GM19240 (cell line): ENCODE data around the gene WASF2.

Experiments
- DNase-seq: peaks from one replicate; pipeline ENCODE4 v3.0.0; 2011; ENCODE audit warnings: low spot score; ENCODE audit not compliant: insufficient read length

Gene WASF2

GRCh38 chr1:27522432-27523336, 32.7 kb upstream of the WASF2 start:
- DNase-seq: no peak

GRCh38 chr1:27521861-27522431, 32.0 kb upstream of the WASF2 start:
- DNase-seq: no peak

GRCh38 chr1:27521336-27521831, 31.4 kb upstream of the WASF2 start:
- no peak for DNase-seq

GRCh38 chr1:27520651-27521050, 30.7 kb upstream of the WASF2 start:
- DNase-seq: no peak

DNA sequence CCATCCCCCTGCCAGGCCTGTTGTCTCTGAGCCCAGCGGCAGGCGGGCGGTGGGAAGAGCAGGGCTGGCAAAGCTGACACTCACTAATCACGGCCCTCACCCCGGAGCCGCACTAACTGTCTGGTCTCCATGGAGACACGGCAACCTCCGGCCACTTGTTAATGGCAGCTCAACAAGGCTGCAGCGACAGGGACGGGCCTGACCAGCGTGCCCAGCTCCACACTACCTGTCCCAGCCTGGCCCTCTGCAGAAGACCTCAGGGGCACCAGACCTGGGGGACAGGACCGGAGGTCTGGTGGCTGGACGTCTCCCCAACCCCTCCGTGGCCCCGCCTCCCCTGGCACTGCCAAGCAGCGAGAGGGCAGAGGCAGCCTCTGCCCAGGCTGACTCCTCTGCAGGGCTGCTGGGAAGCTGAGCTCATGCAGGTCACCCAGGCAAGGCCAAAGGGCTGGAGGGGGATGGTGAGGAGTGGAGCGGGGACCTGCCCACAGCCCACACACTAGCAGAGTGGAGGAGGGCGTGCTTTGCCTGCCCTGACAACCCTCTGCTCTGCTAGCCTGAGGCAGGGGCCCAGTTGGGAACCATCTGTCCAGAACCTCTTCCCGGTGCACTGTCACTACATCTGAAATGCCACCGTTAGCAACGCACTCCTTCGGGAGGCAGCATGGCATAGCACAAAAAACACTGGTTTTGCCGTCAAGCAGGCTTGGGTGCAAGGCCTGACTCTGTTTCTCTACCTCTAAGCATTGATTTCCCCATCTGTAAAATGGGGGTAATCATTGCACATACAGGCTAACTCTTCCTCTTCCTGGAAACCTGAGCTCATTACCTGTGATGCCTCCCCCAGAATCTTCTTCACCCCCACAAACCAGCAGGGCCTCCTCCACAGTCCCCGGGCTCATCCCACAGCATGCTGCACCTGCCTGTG, 29.6 kb upstream of the WASF2 start:
- no peak for DNase-seq

GRCh38 chr1:27518808-27519207, 28.8 kb upstream of the WASF2 start:
- DNase-seq: no peak

GRCh38 chr1:27517907-27518718, 28.1 kb upstream of the WASF2 start:
- DNase-seq: no peak

DNA sequence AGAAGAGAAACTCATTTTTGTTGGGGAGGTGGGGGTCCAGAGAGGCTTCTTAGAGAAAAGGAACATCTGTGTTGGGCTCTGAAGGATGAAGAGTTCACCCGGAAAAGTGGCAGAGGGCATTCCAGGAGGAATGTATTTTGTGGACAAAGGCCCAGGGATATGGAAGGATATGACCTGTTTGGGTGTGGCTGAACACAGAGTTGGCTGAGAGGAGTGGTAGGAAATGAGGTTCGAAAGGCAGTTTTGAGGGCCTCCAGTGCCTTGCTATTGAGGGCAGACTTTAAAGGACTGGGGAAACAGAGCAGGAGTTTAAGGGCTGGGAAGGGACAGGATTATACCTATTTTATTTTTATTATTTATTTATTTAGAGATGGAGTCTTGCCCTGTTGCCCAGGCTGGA, 27.3 kb upstream of the WASF2 start:
- DNase-seq: no peak

GRCh38 chr1:27515626-27516025, 25.7 kb upstream of the WASF2 start:
- no peak for DNase-seq

- DNase-seq: no peak
Measured at GRCh38 chr1:27513958-27514357, 24.0 kb upstream of the WASF2 start.

- DNase-seq: no peak
Measured at GRCh38 chr1:27513528-27513927, 23.6 kb upstream of the WASF2 start.

DNA sequence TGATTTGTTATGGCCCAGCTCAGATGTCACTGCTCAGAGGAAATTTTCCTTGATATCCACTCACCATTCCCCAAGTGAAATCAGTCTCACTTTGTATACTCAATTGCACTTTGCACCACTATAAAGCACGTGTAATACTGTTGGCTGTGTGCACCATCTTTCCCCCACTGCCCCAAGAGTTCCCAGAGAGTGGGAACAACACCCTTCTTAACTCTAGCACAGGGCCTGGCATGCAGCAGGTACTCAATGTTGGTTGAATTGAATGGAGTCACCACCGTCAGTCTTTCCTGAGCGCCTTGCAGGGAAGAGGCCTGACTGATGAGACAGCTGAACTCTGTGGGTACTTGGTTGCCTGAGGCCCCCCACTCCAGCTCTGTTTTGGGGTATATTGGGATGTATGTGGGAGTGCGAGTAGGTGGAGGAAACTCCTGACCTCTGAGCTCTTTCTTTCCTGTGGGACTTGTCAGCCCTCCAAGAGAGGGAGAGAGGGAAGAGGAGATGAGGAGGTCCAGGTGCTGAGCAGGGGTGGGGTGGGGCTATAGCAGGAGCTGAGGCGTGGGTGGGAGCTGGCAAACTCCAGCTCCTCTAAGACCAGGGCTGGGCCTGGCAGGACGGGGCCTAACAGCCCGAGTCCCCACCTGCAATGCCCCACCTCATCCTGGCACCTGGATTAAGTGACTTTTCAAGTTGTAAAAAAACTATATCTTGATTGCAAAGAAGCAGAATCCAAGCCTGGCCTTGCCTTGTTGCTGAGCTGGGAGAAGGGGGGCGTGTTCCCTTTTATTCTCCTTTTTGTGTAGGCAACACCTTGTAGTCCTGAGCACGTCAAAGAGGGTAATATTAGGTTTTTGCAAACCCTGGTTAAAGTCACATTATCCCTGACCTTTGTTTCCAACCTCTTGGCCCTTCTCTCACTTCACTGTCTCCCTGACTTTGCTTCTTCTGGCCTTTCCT, 19.4 kb upstream of the WASF2 start:
- DNase-seq: no peak

- no peak for DNase-seq
Measured at GRCh38 chr1:27507960-27508665, 18.1 kb upstream of the WASF2 start.

GRCh38 chr1:27506703-27507102, 16.7 kb upstream of the WASF2 start:
- DNase-seq: no peak

GRCh38 chr1:27505420-27505680, 15.4 kb upstream of the WASF2 start:
- no peak for DNase-seq

DNA sequence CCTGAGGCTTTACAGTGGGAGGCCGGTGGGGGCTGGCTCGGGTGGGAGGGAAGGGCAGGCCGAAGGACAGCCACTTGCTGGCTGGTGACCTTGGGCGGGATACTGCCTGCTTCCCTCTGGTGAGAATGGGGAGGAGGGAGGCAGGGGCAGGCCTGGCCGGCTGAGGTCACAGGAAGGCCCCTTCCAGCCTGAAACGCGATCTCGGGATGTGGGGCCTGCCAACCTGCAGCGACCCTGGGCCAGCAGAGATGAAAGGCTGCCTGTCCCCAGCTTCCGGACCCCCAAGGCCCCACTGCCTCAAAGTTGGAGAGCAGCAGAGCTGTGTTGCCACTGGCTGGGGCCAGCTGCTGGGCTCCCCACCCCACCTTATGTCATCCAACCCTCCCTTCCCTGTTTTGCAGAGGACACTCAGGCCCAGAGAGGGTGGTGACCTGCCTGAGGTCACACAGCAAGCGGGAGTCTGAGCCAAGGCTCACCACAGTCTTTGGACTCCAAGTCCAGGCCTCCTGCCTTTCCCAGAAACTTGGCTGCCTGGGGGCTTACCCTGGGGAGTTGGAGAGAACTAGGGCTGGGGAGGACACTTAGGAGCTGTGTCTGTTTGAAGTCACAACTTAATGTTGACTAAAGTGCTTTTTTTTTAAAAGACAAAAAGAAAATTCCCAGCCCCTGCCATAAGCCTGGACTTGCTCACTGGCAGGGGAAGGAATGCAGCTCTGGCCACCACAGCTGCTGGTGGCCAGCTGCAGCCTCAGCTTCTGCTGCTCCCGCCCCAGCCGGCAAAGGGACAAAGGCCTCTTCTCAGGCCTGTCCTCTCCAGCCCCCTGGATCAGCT, 14.8 kb upstream of the WASF2 start:
- DNase-seq: no peak

- no peak for DNase-seq
Measured at GRCh38 chr1:27503844-27504587, 14.0 kb upstream of the WASF2 start.

DNA sequence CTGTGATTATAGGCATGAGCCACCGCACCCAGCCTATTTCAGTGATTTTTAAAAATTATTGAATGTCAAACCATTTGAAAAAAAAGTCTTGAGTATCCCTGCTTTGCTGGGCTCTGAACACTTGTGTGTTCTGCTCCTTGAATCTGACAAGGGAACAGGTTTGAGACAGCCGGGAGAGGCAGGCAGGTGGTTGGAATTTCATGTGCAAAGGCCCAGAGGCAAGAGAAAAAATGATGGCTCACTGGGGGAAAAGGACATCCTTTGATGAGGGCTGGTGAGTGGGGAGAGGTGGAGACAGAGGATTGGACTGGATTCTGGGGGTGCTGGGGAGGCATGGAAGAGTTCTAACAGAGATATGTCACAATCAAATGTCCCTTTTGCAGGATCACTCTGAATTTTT, 13.1 kb upstream of the WASF2 start:
- no peak for DNase-seq
